ENCODE data around the gene LRRC7. TPM values are rescaled to one million over a fixed set of nuclear protein-coding genes. Genes with fewer than 3 reads are reported as not detected.

LRRC7 gene
- total and polyA plus RNA-seq, 12 donors: under 0.01 to 3.4 (median 0.32) TPM; not detected in 3

- Histone ChIP-seq H3K27me3 (no peaks in the 10 kb centered on the region), H3K36me3 (replicated peaks in 1 of 2) (no peaks in the 10 kb centered on the region), H3K27ac (no peak overlapping the region), H3K4me3 (no peak overlapping the region), H3K4me1 (replicated peaks in 1 of 2) (no peaks in the 10 kb centered on the region), H3K9me3 (replicated peaks in 1 of 3) (no peaks in the 10 kb centered on the region)
- TF ChIP-seq POLR2A (IDR thresholded peaks at IDR 0.05) (no peak), CTCF (IDR thresholded peaks at IDR 0.05) (no peak)
- intact Hi-C loops (cut with DNase I): no loop called here
- no peak for DNase-seq
Measured at GRCh38 chr1:69777971-69778370, 210.2 kb downstream of the LRRC7 start.

GRCh38 chr1:69787151-69787550, 219.4 kb downstream of the LRRC7 start:
- no peak for TF ChIP-seq CTCF (IDR thresholded peaks at IDR 0.05)
- no peak for TF ChIP-seq POLR2A (IDR thresholded peaks at IDR 0.05)
- no peaks in the 10 kb centered on the region for H3K9me3 ChIP-seq (replicated peaks in 1 of 3)
- no peak overlapping the region for H3K4me3 ChIP-seq
- no peak overlapping the region for H3K27ac ChIP-seq
- 50 to 62% (median 56%) methylated on average over 2 to 5 of the region's 5 CpGs for WGBS, 4 donors
- no peaks in the 10 kb centered on the region for H3K27me3 ChIP-seq
- H3K4me1 ChIP-seq (replicated peaks in 1 of 2): no peaks in the 10 kb centered on the region
- H3K36me3 ChIP-seq (replicated peaks in 1 of 2): no peaks in the 10 kb centered on the region
- intact Hi-C loops (cut with DNase I): no loop called here
- DNase-seq: no peak

- TF ChIP-seq POLR2A (IDR thresholded peaks at IDR 0.05): no peak
- no peak for TF ChIP-seq CTCF (IDR thresholded peaks at IDR 0.05)
- Histone ChIP-seq H3K4me1 (replicated peaks in 1 of 2) (no peaks in the 10 kb centered on the region), H3K36me3 (replicated peaks in 1 of 2) (no peaks in the 10 kb centered on the region), H3K9me3 (replicated peaks in 1 of 3) (no peaks in the 10 kb centered on the region), H3K27ac (no peak overlapping the region), H3K27me3 (no peaks in the 10 kb centered on the region), H3K4me3 (no peak overlapping the region)
- DNase-seq: no peak
- intact Hi-C loops (cut with DNase I): no loop called here
- 41 to 53% (median 44%) methylated on average over 1 of the region's 1 CpG for WGBS, 4 donors
Measured at GRCh38 chr1:69791311-69791710, 223.6 kb downstream of the LRRC7 start.

GRCh38 chr1:69794831-69795230, 227.1 kb downstream of the LRRC7 start:
- no peak overlapping the region for H3K4me3 ChIP-seq
- H3K27ac ChIP-seq: no peak overlapping the region
- no peaks in the 10 kb centered on the region for H3K36me3 ChIP-seq (replicated peaks in 1 of 2)
- H3K27me3 ChIP-seq: no peaks in the 10 kb centered on the region
- intact Hi-C loops (cut with DNase I): no loop called here
- TF ChIP-seq POLR2A (IDR thresholded peaks at IDR 0.05): no peak
- H3K9me3 ChIP-seq (replicated peaks in 1 of 3): no peaks in the 10 kb centered on the region
- 78 to 79% (median 78%) methylated on average over 7 of the region's 7 CpGs for WGBS, 4 donors
- H3K4me1 ChIP-seq (replicated peaks in 1 of 2): no peaks in the 10 kb centered on the region
- DNase-seq: no peak

- TF ChIP-seq POLR2A (IDR thresholded peaks at IDR 0.05) (no peak), CTCF (IDR thresholded peaks at IDR 0.05) (no peak)
- Histone ChIP-seq H3K9me3 (replicated peaks in 1 of 3) (no peaks in the 10 kb centered on the region), H3K36me3 (replicated peaks in 1 of 2) (no peaks in the 10 kb centered on the region), H3K27ac (no peak overlapping the region), H3K4me3 (no peak overlapping the region), H3K27me3 (no peaks in the 10 kb centered on the region), H3K4me1 (replicated peaks in 1 of 2) (no peaks in the 10 kb centered on the region)
- no peak for DNase-seq
- intact Hi-C loops (cut with DNase I): no loop called here
- 57 to 77% (median 68%) methylated on average over 2 of the region's 2 CpGs for WGBS, 4 donors
Measured at GRCh38 chr1:69814926-69815325, 247.2 kb downstream of the LRRC7 start.
